Endometrial microvascular endothelial cells (primary cell): Measurements from ENCODE around the gene SLC45A1. TPM values are rescaled to one million over a fixed set of nuclear protein-coding genes. Genes with fewer than 3 reads are reported as not detected.

Experiments
- in situ Hi-C: cut with HindIII; loops from 2 replicates; pipeline ENCODE4 v1.10.0; 2017; ENCODE audit warnings: low sequenced_read_pairs, low pct_unique_long_range_greater_than_20kb; ENCODE audit errors: inconsistent ontology term
- total RNA-seq: library from RNA; depleted of rRNA; stranded (reverse); fragments of >200 nt; gene quantifications from one replicate; pipeline ENCODE4 v1.2.3, GENCODE V29; 2015; ENCODE audit errors: inconsistent ontology term

SLC45A1 gene
- total RNA-seq, 1 donor from 2014 or later, result not detected

- in situ Hi-C loops, result no loop called here
Measured at GRCh38 chr1:8348777-8349472, 31.0 kb downstream of the SLC45A1 start.

GRCh38 chr1:8349473-8349865, 31.6 kb downstream of the SLC45A1 start:
- in situ Hi-C loops, result no loop called here

GRCh38 chr1:8349961-8350360, 32.0 kb downstream of the SLC45A1 start:
- in situ Hi-C loops, result loop anchor here (5.0 kb wide), 1 partner anchor 72 kb away; no protein-coding TSS in a partner anchor

GRCh38 chr1:8350914-8351684, 33.2 kb downstream of the SLC45A1 start:
- in situ Hi-C loops, result loop anchor here (5.0 kb wide), 1 partner anchor 71 kb away; no protein-coding TSS in a partner anchor

- in situ Hi-C loops, result loop anchor here (5.0 kb wide), 1 partner anchor 70 kb away; no protein-coding TSS in a partner anchor
Measured at GRCh38 chr1:8351693-8352470, 34.0 kb downstream of the SLC45A1 start.

GRCh38 chr1:8352471-8352845, 34.5 kb downstream of the SLC45A1 start:
- in situ Hi-C loops, result loop anchor here (5.0 kb wide), 1 partner anchor 70 kb away; no protein-coding TSS in a partner anchor

- in situ Hi-C loops, result loop anchor here (5.0 kb wide), 1 partner anchor 69 kb away; no protein-coding TSS in a partner anchor
Measured at GRCh38 chr1:8352886-8353785, 35.2 kb downstream of the SLC45A1 start.

GRCh38 chr1:8354038-8354437, 36.1 kb downstream of the SLC45A1 start:
- in situ Hi-C loops, result loop anchor here (5.0 kb wide), 1 partner anchor 68 kb away; no protein-coding TSS in a partner anchor

- in situ Hi-C loops, result no loop called here
Measured at GRCh38 chr1:8355439-8356255, 37.7 kb downstream of the SLC45A1 start.

GRCh38 chr1:8356256-8357209, 38.6 kb downstream of the SLC45A1 start:
- in situ Hi-C loops, result no loop called here

GRCh38 chr1:8357329-8358101, 39.6 kb downstream of the SLC45A1 start:
- in situ Hi-C loops, result no loop called here

- in situ Hi-C loops, result no loop called here
Measured at GRCh38 chr1:8358241-8358896, 40.5 kb downstream of the SLC45A1 start.

- in situ Hi-C loops, result no loop called here
Measured at GRCh38 chr1:8358897-8359616, 41.1 kb downstream of the SLC45A1 start.

- in situ Hi-C loops, result no loop called here
Measured at GRCh38 chr1:8359617-8360481, 41.9 kb downstream of the SLC45A1 start.
